ENCODE measurements around the gene MRPL51. TPM values are rescaled to one million over a fixed set of nuclear protein-coding genes. Genes with fewer than 3 reads are reported as not detected.

The MRPL51 gene
- total RNA-seq, 1 donor: 68.8 TPM

GRCh38 chr12:6451348-6452244 lies 41.5 kb downstream of the MRPL51 start, which contains the start of gene TAPBPL:
TSS of gene TAPBPL (plus strand) at chr12:6452042. CDS start at chr12:6452249, 207 bp downstream.
- H3K4me1 ChIP-seq (ENCODE audit: insufficient read depth, low read length): peaks cover 29% of the 10 kb centered on the region
- H3K4me3 ChIP-seq (ENCODE audit: insufficient read depth, low read length): peak within 1 kb of the TSS; percentile 97
- H3K79me2 ChIP-seq (ENCODE audit: insufficient read depth, low read length): peaks cover 18% of the 10 kb centered on the region
- peaks cover 21% of the 10 kb centered on the region for H3K36me3 ChIP-seq (ENCODE audit: insufficient read depth, low read length)
- H3K9me3 ChIP-seq (ENCODE audit: low read depth, low read length): no peaks in the 10 kb centered on the region
- no peaks in the 10 kb centered on the region for H4K20me1 ChIP-seq (ENCODE audit: insufficient read depth, low read length)
- TF ChIP-seq, protein P1, sequence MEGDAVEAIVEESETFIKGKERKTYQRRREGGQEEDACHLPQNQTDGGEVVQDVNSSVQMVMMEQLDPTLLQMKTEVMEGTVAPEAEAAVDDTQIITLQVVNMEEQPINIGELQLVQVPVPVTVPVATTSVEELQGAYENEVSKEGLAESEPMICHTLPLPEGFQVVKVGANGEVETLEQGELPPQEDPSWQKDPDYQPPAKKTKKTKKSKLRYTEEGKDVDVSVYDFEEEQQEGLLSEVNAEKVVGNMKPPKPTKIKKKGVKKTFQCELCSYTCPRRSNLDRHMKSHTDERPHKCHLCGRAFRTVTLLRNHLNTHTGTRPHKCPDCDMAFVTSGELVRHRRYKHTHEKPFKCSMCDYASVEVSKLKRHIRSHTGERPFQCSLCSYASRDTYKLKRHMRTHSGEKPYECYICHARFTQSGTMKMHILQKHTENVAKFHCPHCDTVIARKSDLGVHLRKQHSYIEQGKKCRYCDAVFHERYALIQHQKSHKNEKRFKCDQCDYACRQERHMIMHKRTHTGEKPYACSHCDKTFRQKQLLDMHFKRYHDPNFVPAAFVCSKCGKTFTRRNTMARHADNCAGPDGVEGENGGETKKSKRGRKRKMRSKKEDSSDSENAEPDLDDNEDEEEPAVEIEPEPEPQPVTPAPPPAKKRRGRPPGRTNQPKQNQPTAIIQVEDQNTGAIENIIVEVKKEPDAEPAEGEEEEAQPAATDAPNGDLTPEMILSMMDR (IDR thresholded peaks at IDR 0.05; ENCODE audit: extremely low read depth, low read depth, low read length): no peak
- peak; percentile 98 for DNase-seq (ENCODE audit: insufficient read length, low spot score, missing footprints)
- peak within 1 kb of the TSS; percentile 90 for H3K27ac ChIP-seq (ENCODE audit: low read depth, low read length)
- H3K27me3 ChIP-seq (ENCODE audit: insufficient read depth, low read length): no peaks in the 10 kb centered on the region
- peak within 1 kb of the TSS; percentile 96 for H2AFZ ChIP-seq (ENCODE audit: low read length)
- peak within 1 kb of the TSS; percentile 97 for H3K4me2 ChIP-seq (ENCODE audit: insufficient read depth, low read length)

GRCh38 chr12:6450869-6451347 lies 42.2 kb downstream of the MRPL51 start:
- H3K36me3 ChIP-seq (ENCODE audit: insufficient read depth, low read length): peaks cover 27% of the 10 kb centered on the region
- H3K4me1 ChIP-seq (ENCODE audit: insufficient read depth, low read length): peaks cover 29% of the 10 kb centered on the region
- H3K4me3 ChIP-seq (ENCODE audit: insufficient read depth, low read length): peak overlapping the region; percentile 97
- TF ChIP-seq, protein P1 (IDR thresholded peaks at IDR 0.05; ENCODE audit: extremely low read depth, low read depth, low read length): no peak
- H3K27me3 ChIP-seq (ENCODE audit: insufficient read depth, low read length): no peaks in the 10 kb centered on the region
- peak overlapping the region; percentile 96 for H2AFZ ChIP-seq (ENCODE audit: low read length)
- peak overlapping the region; percentile 97 for H3K4me2 ChIP-seq (ENCODE audit: insufficient read depth, low read length)
- no peaks in the 10 kb centered on the region for H4K20me1 ChIP-seq (ENCODE audit: insufficient read depth, low read length)
- no peaks in the 10 kb centered on the region for H3K9me3 ChIP-seq (ENCODE audit: low read depth, low read length)
- peaks cover 18% of the 10 kb centered on the region for H3K79me2 ChIP-seq (ENCODE audit: insufficient read depth, low read length)
- peak; percentile 87 for DNase-seq (ENCODE audit: insufficient read length, low spot score, missing footprints)
- H3K27ac ChIP-seq (ENCODE audit: low read depth, low read length): peak overlapping the region; percentile 90

- Histone ChIP-seq H3K4me3 (ENCODE audit: insufficient read depth, low read length) (peak overlapping the region; percentile 97), H3K27ac (ENCODE audit: low read depth, low read length) (peak overlapping the region; percentile 90), H3K4me1 (ENCODE audit: insufficient read depth, low read length) (peaks cover 29% of the 10 kb centered on the region), H3K36me3 (ENCODE audit: insufficient read depth, low read length) (peaks cover 33% of the 10 kb centered on the region), H3K27me3 (ENCODE audit: insufficient read depth, low read length) (no peaks in the 10 kb centered on the region), H4K20me1 (ENCODE audit: insufficient read depth, low read length) (no peaks in the 10 kb centered on the region), H3K9me3 (ENCODE audit: low read depth, low read length) (no peaks in the 10 kb centered on the region), H3K4me2 (ENCODE audit: insufficient read depth, low read length) (peak overlapping the region; percentile 97), H3K79me2 (ENCODE audit: insufficient read depth, low read length) (peaks cover 18% of the 10 kb centered on the region), H2AFZ (ENCODE audit: low read length) (peak overlapping the region; percentile 96)
- DNase-seq (ENCODE audit: insufficient read length, low spot score, missing footprints): no peak
- TF ChIP-seq, protein P1 (IDR thresholded peaks at IDR 0.05; ENCODE audit: extremely low read depth, low read depth, low read length): no peak
Measured at GRCh38 chr12:6450091-6450868, 42.8 kb downstream of the MRPL51 start.

Data from osteoblast (primary cell).